GM12878 (cell line): ENCODE data around the gene C1QTNF5. TPM values are rescaled to one million over a fixed set of nuclear protein-coding genes. Genes with fewer than 3 reads are reported as not detected.

Source experiments
- ATAC-seq: fragments of 200-7000 bp; cut with Tn5 transposase; 3 replicates; pipeline ENCODE4 v1.9.1; 2020; ENCODE audit warnings: mild to moderate bottlenecking, moderate library complexity
- BruUV-seq: library from RNA; stranded (reverse); fragments of 400-500 nt; replicated peaks from 2 replicates; lab custom pipeline; 2021; lab: Mats Ljungman, UMichigan
- CTCF ChIA-PET: fragments of 300-600 bp; sonication (Branson Sonifier 250); formaldehyde crosslinking; extraction: SDS; loops from one replicate; lab custom pipeline; 2021; ENCODE audit warnings: inconsistent platforms; lab: Yijun Ruan, JAX
- POLR2A ChIA-PET: fragments of 350-600 bp; formaldehyde crosslinking; extraction: SDS; loops from one replicate; lab custom pipeline; 2021; ENCODE audit warnings: inconsistent platforms; lab: Charles Lee
- RAD21 ChIA-PET: fragments of 300-600 bp; sonication (Branson Sonifier 250); formaldehyde crosslinking; loops from one replicate; lab custom pipeline; 2023; ENCODE audit warnings: antibody characterized with exemption; ENCODE audit not compliant: unreplicated experiment; lab: Charles Lee
- SMC1A ChIA-PET: fragments of 300-600 bp; sonication (Branson Sonifier 250); formaldehyde crosslinking; loops from one replicate; lab custom pipeline; 2023; ENCODE audit not compliant: unreplicated experiment, uncharacterized antibody; lab: Charles Lee
- DNase-seq: peaks from one replicate; pipeline ENCODE4 v3.0.0-alpha.2; 2011; ENCODE audit warnings: low read depth, low spot score
- FAIRE-seq: peaks from 3 replicates; lab custom pipeline; 2011; peaks lifted over from hg19 to GRCh38; lab: Jason Lieb, UNC
- H2AFZ ChIP-seq: 2 replicates; pipeline ENCODE4 v1.6.0; 2011; ENCODE audit warnings: low read depth, low read length, control low read depth; ENCODE audit not compliant: control insufficient read depth
- H3K27ac ChIP-seq: 2 replicates; pipeline ENCODE4 v1.5.1; 2011; ENCODE audit warnings: control low read depth; ENCODE audit not compliant: control insufficient read depth, insufficient read depth
- H3K27me3 ChIP-seq, 2 experiments: replicated peaks in 1 of 2; 2 replicates each; pipeline versions ENCODE4 v1.6.0 to v1.6.1; 2011; ENCODE audit warnings: low read length in 1 of 2; ENCODE audit not compliant: control insufficient read depth in 2 of 2, insufficient read depth in 2 of 2
- H3K36me3 ChIP-seq, 2 experiments: 2 replicates each; pipeline ENCODE4 v1.5.1; 2011; ENCODE audit warnings: low read length in 1 of 2; ENCODE audit not compliant: control insufficient read depth in 2 of 2, insufficient read depth in 2 of 2
- H3K4me1 ChIP-seq: 2 replicates; pipeline ENCODE4 v1.6.1; 2011; ENCODE audit warnings: mild to moderate bottlenecking, low read length, moderate library complexity, mixed read lengths; ENCODE audit not compliant: control insufficient read depth, insufficient read depth
- H3K4me2 ChIP-seq: 2 replicates; pipeline ENCODE4 v1.6.0; 2011; ENCODE audit warnings: control low read depth; ENCODE audit not compliant: control insufficient read depth, insufficient read depth
- H3K4me3 ChIP-seq: fragments of 200-600 bp; sonication (generic); 2 replicates; pipeline ENCODE4 v1.5.1; 2016
- H3K79me2 ChIP-seq: 2 replicates; pipeline ENCODE4 v1.6.0; 2011; ENCODE audit warnings: low read length; ENCODE audit not compliant: control insufficient read depth, insufficient read depth
- H3K9ac ChIP-seq: 2 replicates; pipeline ENCODE4 v1.8.0; 2011; ENCODE audit warnings: low read length, control low read depth, mixed read lengths; ENCODE audit not compliant: control insufficient read depth, insufficient read depth
- H3K9me3 ChIP-seq: replicated peaks from 3 replicates; pipeline ENCODE4 v1.5.1; 2011; ENCODE audit warnings: mild to moderate bottlenecking, low read length; ENCODE audit not compliant: control insufficient read depth, insufficient read depth
- H4K20me1 ChIP-seq: 2 replicates; pipeline ENCODE4 v1.6.0; 2011; ENCODE audit not compliant: control insufficient read depth, insufficient read depth
- IKZF2 ChIP-seq, 2 experiments: fragments of 450-650 bp; IDR thresholded peaks; 2 replicates each; pipeline ENCODE4 v1.6.1; 2017; ENCODE audit warnings: mild to moderate bottlenecking in 2 of 2, moderate library complexity in 2 of 2
- NFYB ChIP-seq: IDR thresholded peaks from 2 replicates; pipeline ENCODE4 v1.6.1; 2011; ENCODE audit warnings: low read depth, mild to moderate bottlenecking, low read length, improper control_type of control experiment, moderate library complexity; ENCODE audit not compliant: insufficient read depth
- NKRF ChIP-seq: fragments of 450-650 bp; conservative IDR thresholded peaks from 2 replicates; pipeline ENCODE4 v1.6.1; 2017; ENCODE audit warnings: mild to moderate bottlenecking, moderate library complexity
- POLR2AphosphoS2 ChIP-seq: IDR thresholded peaks from 2 replicates; pipeline ENCODE4 v1.6.1; 2011; ENCODE audit warnings: low read depth, mild to moderate bottlenecking, low read length, improper control_type of control experiment, moderate library complexity
- POLR2AphosphoS5 ChIP-seq: IDR thresholded peaks from 2 replicates; pipeline ENCODE4 v1.6.1; 2011; ENCODE audit warnings: mild to moderate bottlenecking, low read length, inconsistent platforms
- ZBTB4 ChIP-seq: fragments of 450-650 bp; formaldehyde crosslinking; IDR thresholded peaks from 2 replicates; pipeline ENCODE4 v1.4.0; 2022; ENCODE audit warnings: mild to moderate bottlenecking, moderate library complexity
- WGBS: methylation state at CpG from one replicate; pipeline ENCODE4 v1.1.6; 2016; ENCODE audit warnings: low lambda C conversion rate; ENCODE audit not compliant: insufficient replicate concordance, insufficient coverage; ENCODE audit errors: missing lambda C conversion rate; 5-methylcytosine and 5-hydroxymethylcytosine counted together
- in situ Hi-C: fragments of 300-500 bp; cut with MboI; formaldehyde crosslinking; loops from 9 replicates; pipeline ENCODE4 v1.14.3; 2018; ENCODE audit warnings: mixed read lengths
- intact Hi-C: fragments of 100-400 bp; cut with micrococcal nuclease; formaldehyde crosslinking; loops from one replicate; pipeline ENCODE4 v1.14.2; 2022; ENCODE audit not compliant: unreplicated experiment
- polyA plus RNA-seq, 11 experiments: library from polyadenylated mRNA; depleted of rRNA in 4 of 11; unstranded in 6 of 11; stranded (reverse) in 5 of 11; fragments of >200 nt; fragmentation: Nextera tagmentation in 4 of 11; fragmentation: Illumina TruSeq in 1 of 11; extraction: Ambion mirVana in 4 of 11; extraction: Trizol in 1 of 11; gene quantifications; 1 replicate in 1 of 11; 2 replicates in 10 of 11; pipeline versions ENCODE4 v1.2.1 to v1.2.3, GENCODE V29; 2011 to 2016; ENCODE audit warnings: inconsistent platforms in 2 of 11, missing spikeins in 2 of 11, low read depth in 1 of 11
- total RNA-seq, 4 experiments: library from RNA; depleted of rRNA in 3 of 4; stranded (reverse); fragments of >200 nt in 3 of 4; fragmentation: Illumina TruSeq in 1 of 4; extraction: Trizol in 1 of 4; gene quantifications; 2 replicates each; pipeline versions ENCODE4 v1.2.1 to v1.2.3, GENCODE V29; 2013 to 2021
- TF ChIP-seq, protein P1 (sequence below): fragments of 450-650 bp; IDR thresholded peaks from 2 replicates; pipeline ENCODE4 v1.6.1; 2016; ENCODE audit warnings: mild to moderate bottlenecking

Gene C1QTNF5
- total and polyA plus RNA-seq, 10 of the 15 experiments (the other 5 are each of a cell fraction or from before 2014, with no cell fraction given), result not detected

- no peak for TF ChIP-seq ZBTB4 (CRISPR knock-in tag)
Observed at GRCh38 chr11:119343726-119344125, 3.0 kb upstream of the C1QTNF5 start (continued).

GRCh38 chr11:119342362-119343130 is 1.9 kb upstream of the C1QTNF5 start:
- H3K4me3 ChIP-seq, result no peak overlapping the region
- ATAC-seq, result no peak
- POLR2A ChIA-PET, result interaction anchor here (0.6 kb wide), 1 partner anchor 647 kb away, joined by 3 read pairs; no protein-coding TSS in a partner anchor
- no peak overlapping the region for H2AFZ ChIP-seq
- no peak for FAIRE-seq
- SMC1A ChIA-PET, result interaction anchor here (0.6 kb wide), 1 partner anchor 22 kb away, joined by 3 read pairs; no protein-coding TSS in a partner anchor
- in situ Hi-C loops, result no loop called here
- no peaks in the 10 kb centered on the region for H3K36me3 ChIP-seq
- H3K27me3 ChIP-seq, result peaks cover 9 to 11% of the 10 kb centered on the region in 2 experiments
- no peaks in the 10 kb centered on the region for H3K9me3 ChIP-seq
- RAD21 ChIA-PET, result no interaction called here
- no peak overlapping the region for H3K4me2 ChIP-seq
- H3K27ac ChIP-seq, result no peak overlapping the region
- H4K20me1 ChIP-seq, result no peaks in the 10 kb centered on the region
- 42% methylated on average over 10 of the region's 10 CpGs for WGBS
- no peak for DNase-seq
- intact Hi-C loops, result no loop called here
- no peaks in the 10 kb centered on the region for H3K79me2 ChIP-seq
- H3K4me1 ChIP-seq, result no peaks in the 10 kb centered on the region
- BruUV-seq, result no TSS peak
- CTCF ChIA-PET, result interaction anchor here (1.6 to 2.4 kb wide), 2 partner anchors 14 to 15 kb away, joined by 3 to 8 read pairs; no protein-coding TSS in a partner anchor
- TF ChIP-seq POLR2AphosphoS5 (no peak), IKZF2 (IDR thresholded peaks at IDR 0.05) (no peak), NKRF (no peak), POLR2AphosphoS2 (no peak), NFYB (no peak)
- TF ChIP-seq, protein P1, sequence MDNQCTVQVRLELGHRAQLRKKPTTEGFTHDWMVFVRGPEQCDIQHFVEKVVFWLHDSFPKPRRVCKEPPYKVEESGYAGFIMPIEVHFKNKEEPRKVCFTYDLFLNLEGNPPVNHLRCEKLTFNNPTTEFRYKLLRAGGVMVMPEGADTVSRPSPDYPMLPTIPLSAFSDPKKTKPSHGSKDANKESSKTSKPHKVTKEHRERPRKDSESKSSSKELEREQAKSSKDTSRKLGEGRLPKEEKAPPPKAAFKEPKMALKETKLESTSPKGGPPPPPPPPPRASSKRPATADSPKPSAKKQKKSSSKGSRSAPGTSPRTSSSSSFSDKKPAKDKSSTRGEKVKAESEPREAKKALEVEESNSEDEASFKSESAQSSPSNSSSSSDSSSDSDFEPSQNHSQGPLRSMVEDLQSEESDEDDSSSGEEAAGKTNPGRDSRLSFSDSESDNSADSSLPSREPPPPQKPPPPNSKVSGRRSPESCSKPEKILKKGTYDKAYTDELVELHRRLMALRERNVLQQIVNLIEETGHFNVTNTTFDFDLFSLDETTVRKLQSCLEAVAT, result no peak
- TF ChIP-seq, all 136 proteins: peak for 0
- H3K9ac ChIP-seq, result no peak overlapping the region
